Measurements from ENCODE around the gene PFN1.

DNA sequence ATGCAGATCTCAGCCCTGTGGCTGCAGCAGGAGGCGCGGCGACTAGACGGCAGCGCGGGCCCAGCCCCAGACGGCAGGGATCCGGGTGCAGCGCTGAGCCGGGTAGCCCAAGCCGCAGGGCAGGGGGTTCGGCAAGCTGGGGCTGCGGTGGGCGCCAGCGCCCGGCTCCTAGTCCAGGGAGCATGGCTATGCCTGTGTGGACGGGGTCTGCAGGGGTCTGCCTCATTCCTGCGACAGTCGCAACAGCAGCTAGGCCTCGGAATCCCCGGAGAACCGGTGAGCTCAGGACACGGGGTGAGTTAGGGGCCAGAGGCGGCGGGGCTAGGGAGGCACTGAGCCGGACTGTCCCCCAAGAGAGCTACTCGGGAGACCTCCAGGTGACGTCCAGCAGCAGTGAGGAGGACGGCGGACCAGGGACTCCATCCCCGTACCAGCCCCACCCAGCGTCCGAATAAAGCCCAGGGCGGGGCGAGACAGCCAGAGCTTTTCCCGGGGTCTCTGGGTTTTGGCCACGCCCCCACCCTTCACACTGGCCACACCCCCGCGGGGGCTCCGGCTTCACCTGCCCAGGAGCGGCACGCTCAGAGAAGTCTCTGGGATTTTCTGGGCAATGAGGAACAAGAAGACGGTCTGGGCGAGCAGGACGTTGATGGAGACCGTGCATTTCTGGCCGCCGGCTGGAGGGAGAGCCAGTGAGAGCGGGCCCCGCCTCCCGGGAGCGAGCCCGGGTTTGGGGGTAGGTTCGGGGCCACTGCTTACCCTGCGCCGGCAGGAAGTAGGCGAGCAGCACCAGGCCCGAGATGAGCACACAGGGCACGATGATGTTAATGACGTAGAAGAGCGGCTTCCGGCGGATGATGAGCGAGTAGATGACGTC is 47.9 kb downstream of the PFN1 start:
- TF ChIP-seq, protein P1, sequence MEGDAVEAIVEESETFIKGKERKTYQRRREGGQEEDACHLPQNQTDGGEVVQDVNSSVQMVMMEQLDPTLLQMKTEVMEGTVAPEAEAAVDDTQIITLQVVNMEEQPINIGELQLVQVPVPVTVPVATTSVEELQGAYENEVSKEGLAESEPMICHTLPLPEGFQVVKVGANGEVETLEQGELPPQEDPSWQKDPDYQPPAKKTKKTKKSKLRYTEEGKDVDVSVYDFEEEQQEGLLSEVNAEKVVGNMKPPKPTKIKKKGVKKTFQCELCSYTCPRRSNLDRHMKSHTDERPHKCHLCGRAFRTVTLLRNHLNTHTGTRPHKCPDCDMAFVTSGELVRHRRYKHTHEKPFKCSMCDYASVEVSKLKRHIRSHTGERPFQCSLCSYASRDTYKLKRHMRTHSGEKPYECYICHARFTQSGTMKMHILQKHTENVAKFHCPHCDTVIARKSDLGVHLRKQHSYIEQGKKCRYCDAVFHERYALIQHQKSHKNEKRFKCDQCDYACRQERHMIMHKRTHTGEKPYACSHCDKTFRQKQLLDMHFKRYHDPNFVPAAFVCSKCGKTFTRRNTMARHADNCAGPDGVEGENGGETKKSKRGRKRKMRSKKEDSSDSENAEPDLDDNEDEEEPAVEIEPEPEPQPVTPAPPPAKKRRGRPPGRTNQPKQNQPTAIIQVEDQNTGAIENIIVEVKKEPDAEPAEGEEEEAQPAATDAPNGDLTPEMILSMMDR (IDR thresholded peaks at IDR 0.05) = no peak
- no peak for TF ChIP-seq POLR2A (IDR thresholded peaks at IDR 0.05)
